Heart right ventricle (tissue), 16 donors: ENCODE measurements around the gene THSD7A. TPM values are rescaled to one million over a fixed set of nuclear protein-coding genes. Genes with fewer than 3 reads are reported as not detected.

Experiments used
- ATAC-seq, 8 donors: fragments of 200-7000 bp; cut with Tn5 transposase; one replicate each; pipeline ENCODE4 v1.9.1; 2020; ENCODE audit warnings: mild to moderate bottlenecking in 8 of 8, moderate library complexity in 8 of 8, moderate number of reproducible peaks in 1 of 8
- DNase-seq, 2 donors: peaks; one replicate each; pipeline ENCODE4 v3.0.0-alpha.2; 2020
- H3K27ac ChIP-seq, 10 donors: fragments of 200-600 bp; sonication (generic) in 2 of 10; one replicate each; pipeline versions ENCODE4 v1.5.0 to v1.8.0; 2020 to 2022; ENCODE audit warnings: mild to moderate bottlenecking in 3 of 10
- H3K27me3 ChIP-seq, 7 donors: fragments of 200-600 bp; one replicate each; pipeline ENCODE4 v1.8.0; 2021 to 2022; ENCODE audit warnings: mild to moderate bottlenecking in 2 of 7
- H3K36me3 ChIP-seq, 9 donors: fragments of 200-600 bp; sonication (generic) in 1 of 9; one replicate each; pipeline versions ENCODE4 v1.5.0 to v1.8.0; 2020 to 2022; ENCODE audit warnings: mild to moderate bottlenecking in 2 of 9
- H3K4me1 ChIP-seq, 9 donors: fragments of 200-600 bp; sonication (generic) in 1 of 9; one replicate each; pipeline versions ENCODE4 v1.5.0 to v1.8.0; 2020 to 2022; ENCODE audit warnings: mild to moderate bottlenecking in 4 of 9
- H3K4me3 ChIP-seq, 10 donors: fragments of 200-600 bp; sonication (generic) in 2 of 10; one replicate each; pipeline versions ENCODE4 v1.5.0 to v1.8.0; 2020 to 2022; ENCODE audit warnings: mild to moderate bottlenecking in 7 of 10, moderate library complexity in 2 of 10
- H3K9me3 ChIP-seq, 11 donors: fragments of 200-600 bp in 10 of 11; sonication (generic) in 2 of 11; one replicate each; pipeline versions ENCODE4 v1.5.0 to v1.8.0; 2013 to 2022; ENCODE audit warnings: mild to moderate bottlenecking in 2 of 11, control low read depth in 1 of 11, moderate library complexity in 1 of 11
- WGBS, 2 donors: extraction: QIAGEN DNeasy Blood & Tissue Kit; methylation state at CpG; one replicate each; pipeline ENCODE4 v1.1.7; 2013; ENCODE audit warnings: inconsistent platforms in 1 of 2; 5-methylcytosine and 5-hydroxymethylcytosine counted together
- intact Hi-C, 10 donors: fragments of 100-400 bp; cut with DNase I; formaldehyde crosslinking; loops; one replicate each; pipeline versions ENCODE4 v1.11.1 to v1.14.2; 2022
- polyA plus RNA-seq, 2 donors: library from polyadenylated mRNA; stranded (reverse); fragments of 200-250 nt; gene quantifications; one replicate each; pipeline ENCODE4 v1.2.3, GENCODE V29; 2013
- total RNA-seq, 10 donors: library from RNA; stranded (reverse); fragmentation: NEBNext Ultra II Directional in 3 of 10; extraction: Animal tissue kit (Norgen Biotek cat#: 25700) in 3 of 10; gene quantifications; one replicate each; pipeline versions ENCODE4 v1.2.1 to v1.2.4, GENCODE V29; 2021 to 2023
- TF ChIP-seq, protein P1 (sequence below), 9 donors: fragments of 200-600 bp; sonication (generic) in 2 of 9; IDR thresholded peaks; one replicate each; pipeline versions ENCODE4 v1.5.0 to v1.8.0; 2021 to 2022; ENCODE audit warnings: antibody characterized with exemption in 9 of 9, mild to moderate bottlenecking in 5 of 9, moderate library complexity in 1 of 9
- donor health status: Arrhythmogenic right ventricular cardiomyopathy.
- donor health status: ischemic (EF 13 %, LVEDD 7.1; RV severe dilation, severe dysfunction).
- donor health status: healthy with polysubstance abuse.
- donor health status: DM: no; HTN: yes; CAD: no.
- donor health status: DM: no; HTN: no; CAD: no.
- donor health status: ischemic (EF 25% LVEDD 6.9; RV normal size, moderate dysfunction).
- donor health status: ischemic (EF 25% LVEDD 5.7; RV mildly dilated, moderate dysfunction).
- donor health status: healthy.
- donor health status: DM: yes; HTN: yes; CAD: no.
- donor health status: Ischemic cardiomyopathy.
- donor health status: ischemic (EF 35%, LVEDD 5.7; RV mildly dilated, moderate dysfunction).
- donor health status: nonischemic (EF 11% LVEDD 7.7; RV severe dilation, severe dysfunction).
- donor health status: DM: yes; HTN: yes; CAD: no.
- donor health status: PGD.
- donor health status: ischemic (EF 29% LVEDD 5.4; RV normal size, mild dysfunction).
- donor health status: nonischemic (EF 23%, LVEDD 6.1; RV moderate dilation, normal function).

The THSD7A gene
- total and polyA plus RNA-seq, 12 donors = 0.22 to 3.4 (median 1.2) TPM

DNA sequence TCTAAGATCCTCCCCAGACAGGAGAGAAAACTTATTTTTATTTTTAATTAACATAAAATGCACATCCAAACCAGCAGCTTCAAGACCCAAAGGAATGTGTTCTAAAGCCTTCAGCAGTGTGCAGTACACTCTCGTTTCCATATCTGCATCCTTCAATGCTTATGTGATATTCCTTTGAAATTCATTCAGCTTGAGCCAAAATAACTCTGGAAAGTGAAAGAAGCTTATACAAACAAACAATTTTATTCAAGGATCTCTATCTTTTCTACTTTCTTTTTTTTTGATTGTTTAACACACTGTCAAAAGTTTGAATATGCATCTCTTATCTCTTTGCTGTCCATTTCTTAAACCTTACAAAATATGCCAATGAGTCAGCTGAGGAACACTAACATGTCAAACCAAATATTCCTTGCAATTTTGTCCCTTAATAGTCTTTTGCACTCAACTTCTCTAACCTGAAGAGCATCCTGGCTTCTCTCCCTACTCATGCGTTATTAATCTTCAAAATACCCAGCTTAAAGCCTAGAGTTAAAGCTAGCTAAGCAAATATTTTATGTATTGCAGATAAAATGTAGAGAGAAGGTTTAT lies 124.3 kb downstream of the THSD7A start:
- intact Hi-C loops = no loop called here
- DNase-seq = no peak
- WGBS, 2 donors = 38 to 46% methylated on average over 2 of the region's 2 CpGs
- Histone ChIP-seq H3K36me3 (no peaks in the 10 kb centered on the region), H3K27ac (no peak overlapping the region), H3K4me1 (peaks cover 0 to 10% (median 0%) of the 10 kb centered on the region in 9 donors), H3K27me3 (no peaks in the 10 kb centered on the region), H3K9me3 (no peaks in the 10 kb centered on the region), H3K4me3 (no peak overlapping the region)
- no peak for ATAC-seq
- TF ChIP-seq, protein P1, sequence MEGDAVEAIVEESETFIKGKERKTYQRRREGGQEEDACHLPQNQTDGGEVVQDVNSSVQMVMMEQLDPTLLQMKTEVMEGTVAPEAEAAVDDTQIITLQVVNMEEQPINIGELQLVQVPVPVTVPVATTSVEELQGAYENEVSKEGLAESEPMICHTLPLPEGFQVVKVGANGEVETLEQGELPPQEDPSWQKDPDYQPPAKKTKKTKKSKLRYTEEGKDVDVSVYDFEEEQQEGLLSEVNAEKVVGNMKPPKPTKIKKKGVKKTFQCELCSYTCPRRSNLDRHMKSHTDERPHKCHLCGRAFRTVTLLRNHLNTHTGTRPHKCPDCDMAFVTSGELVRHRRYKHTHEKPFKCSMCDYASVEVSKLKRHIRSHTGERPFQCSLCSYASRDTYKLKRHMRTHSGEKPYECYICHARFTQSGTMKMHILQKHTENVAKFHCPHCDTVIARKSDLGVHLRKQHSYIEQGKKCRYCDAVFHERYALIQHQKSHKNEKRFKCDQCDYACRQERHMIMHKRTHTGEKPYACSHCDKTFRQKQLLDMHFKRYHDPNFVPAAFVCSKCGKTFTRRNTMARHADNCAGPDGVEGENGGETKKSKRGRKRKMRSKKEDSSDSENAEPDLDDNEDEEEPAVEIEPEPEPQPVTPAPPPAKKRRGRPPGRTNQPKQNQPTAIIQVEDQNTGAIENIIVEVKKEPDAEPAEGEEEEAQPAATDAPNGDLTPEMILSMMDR (IDR thresholded peaks at IDR 0.05) = no peak

DNA sequence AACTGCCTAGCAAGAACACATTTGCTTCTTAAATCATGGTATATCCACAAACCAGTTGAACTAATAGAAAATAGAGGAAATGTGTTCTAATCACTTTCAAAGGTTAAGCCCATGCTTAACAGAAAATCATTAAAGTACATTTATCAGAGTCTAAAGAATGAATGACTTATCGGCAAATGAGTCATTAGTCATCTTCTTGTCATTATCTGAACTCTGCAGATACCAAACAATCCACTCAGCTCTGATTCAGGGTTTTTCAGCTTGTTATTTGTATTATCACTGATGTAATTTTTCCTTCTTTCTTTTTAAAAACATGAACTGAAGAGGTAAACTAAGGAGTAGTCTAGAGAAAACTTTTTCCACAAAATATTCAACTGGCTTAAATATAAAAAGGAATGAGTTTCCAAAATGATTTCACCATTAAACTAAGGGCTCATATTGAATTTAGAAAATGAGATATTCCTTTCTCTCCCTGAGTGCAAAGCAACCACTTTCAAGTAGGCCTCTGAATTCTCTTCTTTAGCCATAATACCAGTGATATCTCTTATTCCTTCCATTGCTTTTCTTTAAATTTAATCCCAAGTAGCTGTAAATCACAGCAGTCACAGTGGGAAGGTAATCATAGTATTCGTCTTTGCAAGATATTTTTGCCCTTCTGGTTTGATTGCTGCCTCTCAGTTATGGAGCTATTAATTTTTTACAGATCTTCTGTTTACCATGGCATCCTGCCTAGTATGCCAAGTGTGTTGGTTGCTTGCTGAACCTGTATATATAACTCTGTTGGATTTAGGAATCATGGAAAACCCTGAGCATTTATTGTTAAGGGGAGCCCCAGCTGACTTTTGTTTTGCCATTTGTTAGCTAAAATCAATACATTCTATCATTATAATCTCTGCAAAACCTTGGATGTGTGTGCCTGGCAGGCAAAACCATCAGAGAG lies 125.1 kb downstream of the THSD7A start:
- Histone ChIP-seq H3K4me1 (peaks cover 0 to 10% (median 0%) of the 10 kb centered on the region in 9 donors), H3K4me3 (no peak overlapping the region), H3K27me3 (no peaks in the 10 kb centered on the region), H3K27ac (no peak overlapping the region), H3K9me3 (no peaks in the 10 kb centered on the region), H3K36me3 (no peaks in the 10 kb centered on the region)
- 62 to 66% methylated on average over 2 of the region's 2 CpGs for WGBS, 2 donors
- ATAC-seq (no peak), DNase-seq (no peak)
- TF ChIP-seq, protein P1 (IDR thresholded peaks at IDR 0.05) = no peak
- intact Hi-C loops = no loop called here

- no peak overlapping the region for H3K4me3 ChIP-seq
- H3K27me3 ChIP-seq = no peaks in the 10 kb centered on the region
- intact Hi-C loops = no loop called here
- WGBS, 2 donors = 96 to 98% methylated on average over 1 of the region's 1 CpG
- peaks cover 0 to 14% (median 3%) of the 10 kb centered on the region in 9 donors for H3K4me1 ChIP-seq
- no peak overlapping the region for H3K27ac ChIP-seq
- DNase-seq (no peak), ATAC-seq (no peak)
- H3K36me3 ChIP-seq = no peaks in the 10 kb centered on the region
- TF ChIP-seq, protein P1 (IDR thresholded peaks at IDR 0.05) = no peak
- no peaks in the 10 kb centered on the region for H3K9me3 ChIP-seq
Observed at GRCh38 chr7:11703829-11704228, 128.2 kb downstream of the THSD7A start.

GRCh38 chr7:11702938-11703337 lies 129.1 kb downstream of the THSD7A start:
- ATAC-seq (no peak), DNase-seq (no peak)
- no peaks in the 10 kb centered on the region for H3K9me3 ChIP-seq
- H3K4me3 ChIP-seq = no peak overlapping the region
- H3K4me1 ChIP-seq = peaks cover 0 to 23% (median 6%) of the 10 kb centered on the region in 9 donors
- H3K27ac ChIP-seq = no peak overlapping the region
- TF ChIP-seq, protein P1 (IDR thresholded peaks at IDR 0.05) = no peak
- WGBS, 2 donors = 44 to 63% methylated on average over 4 of the region's 4 CpGs
- intact Hi-C loops = no loop called here
- H3K36me3 ChIP-seq = no peaks in the 10 kb centered on the region
- no peaks in the 10 kb centered on the region for H3K27me3 ChIP-seq
